ENCODE measurements around the gene PLIN3.

Gene PLIN3

DNA sequence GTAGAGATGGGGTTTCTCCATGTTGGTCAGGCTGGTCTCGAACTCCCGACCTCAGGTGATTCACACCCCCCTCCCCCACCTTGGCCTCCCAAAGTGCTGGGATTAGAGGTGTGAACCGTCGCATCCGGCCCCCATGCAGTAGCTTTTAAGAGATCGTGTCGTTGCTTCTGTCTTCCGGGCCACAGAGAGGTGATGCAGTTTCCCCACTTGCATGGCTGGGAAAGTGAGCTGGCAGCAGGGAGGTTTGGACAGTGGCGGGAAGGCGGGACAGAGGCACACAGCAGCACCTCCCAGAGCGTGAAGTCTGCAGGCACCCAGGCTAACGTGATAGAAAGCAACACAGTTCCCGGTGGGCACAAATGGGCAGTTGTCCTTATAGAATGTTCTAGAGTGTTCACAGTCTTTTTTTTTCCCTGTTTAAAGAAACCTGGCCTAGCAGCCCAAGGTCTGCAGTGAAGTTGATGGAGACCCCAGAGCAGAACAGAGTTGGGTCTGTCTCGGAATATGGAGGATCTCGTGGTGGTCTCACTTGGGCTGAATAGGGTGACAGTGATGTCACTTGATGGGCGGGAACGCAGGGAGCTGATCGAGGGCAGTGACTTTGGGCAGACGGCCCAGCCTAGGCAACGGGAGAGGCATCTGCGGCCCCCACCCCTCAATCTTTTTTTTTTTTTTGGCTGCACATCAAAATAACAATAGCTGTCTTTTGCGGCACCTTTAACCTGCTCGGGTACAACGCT is 46.7 kb upstream of the PLIN3 start:
- ATAC-seq: no peak
- TF ChIP-seq TCF4 (CRISPR knock-in tag; IDR thresholded peaks at IDR 0.05; ENCODE audit: borderline replicate concordance) (no peak), ZNF565 (CRISPR knock-in tag; conservative IDR thresholded peaks at IDR 0.05; ENCODE audit: low read depth) (no peak), GLIS3 (CRISPR knock-in tag; IDR thresholded peaks at IDR 0.05) (no peak)
- TF ChIP-seq, protein P1, sequence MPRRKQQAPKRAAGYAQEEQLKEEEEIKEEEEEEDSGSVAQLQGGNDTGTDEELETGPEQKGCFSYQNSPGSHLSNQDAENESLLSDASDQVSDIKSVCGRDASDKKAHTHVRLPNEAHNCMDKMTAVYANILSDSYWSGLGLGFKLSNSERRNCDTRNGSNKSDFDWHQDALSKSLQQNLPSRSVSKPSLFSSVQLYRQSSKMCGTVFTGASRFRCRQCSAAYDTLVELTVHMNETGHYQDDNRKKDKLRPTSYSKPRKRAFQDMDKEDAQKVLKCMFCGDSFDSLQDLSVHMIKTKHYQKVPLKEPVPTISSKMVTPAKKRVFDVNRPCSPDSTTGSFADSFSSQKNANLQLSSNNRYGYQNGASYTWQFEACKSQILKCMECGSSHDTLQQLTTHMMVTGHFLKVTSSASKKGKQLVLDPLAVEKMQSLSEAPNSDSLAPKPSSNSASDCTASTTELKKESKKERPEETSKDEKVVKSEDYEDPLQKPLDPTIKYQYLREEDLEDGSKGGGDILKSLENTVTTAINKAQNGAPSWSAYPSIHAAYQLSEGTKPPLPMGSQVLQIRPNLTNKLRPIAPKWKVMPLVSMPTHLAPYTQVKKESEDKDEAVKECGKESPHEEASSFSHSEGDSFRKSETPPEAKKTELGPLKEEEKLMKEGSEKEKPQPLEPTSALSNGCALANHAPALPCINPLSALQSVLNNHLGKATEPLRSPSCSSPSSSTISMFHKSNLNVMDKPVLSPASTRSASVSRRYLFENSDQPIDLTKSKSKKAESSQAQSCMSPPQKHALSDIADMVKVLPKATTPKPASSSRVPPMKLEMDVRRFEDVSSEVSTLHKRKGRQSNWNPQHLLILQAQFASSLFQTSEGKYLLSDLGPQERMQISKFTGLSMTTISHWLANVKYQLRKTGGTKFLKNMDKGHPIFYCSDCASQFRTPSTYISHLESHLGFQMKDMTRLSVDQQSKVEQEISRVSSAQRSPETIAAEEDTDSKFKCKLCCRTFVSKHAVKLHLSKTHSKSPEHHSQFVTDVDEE (CRISPR knock-in tag; IDR thresholded peaks at IDR 0.05): no peak
- TF ChIP-seq, protein P2, sequence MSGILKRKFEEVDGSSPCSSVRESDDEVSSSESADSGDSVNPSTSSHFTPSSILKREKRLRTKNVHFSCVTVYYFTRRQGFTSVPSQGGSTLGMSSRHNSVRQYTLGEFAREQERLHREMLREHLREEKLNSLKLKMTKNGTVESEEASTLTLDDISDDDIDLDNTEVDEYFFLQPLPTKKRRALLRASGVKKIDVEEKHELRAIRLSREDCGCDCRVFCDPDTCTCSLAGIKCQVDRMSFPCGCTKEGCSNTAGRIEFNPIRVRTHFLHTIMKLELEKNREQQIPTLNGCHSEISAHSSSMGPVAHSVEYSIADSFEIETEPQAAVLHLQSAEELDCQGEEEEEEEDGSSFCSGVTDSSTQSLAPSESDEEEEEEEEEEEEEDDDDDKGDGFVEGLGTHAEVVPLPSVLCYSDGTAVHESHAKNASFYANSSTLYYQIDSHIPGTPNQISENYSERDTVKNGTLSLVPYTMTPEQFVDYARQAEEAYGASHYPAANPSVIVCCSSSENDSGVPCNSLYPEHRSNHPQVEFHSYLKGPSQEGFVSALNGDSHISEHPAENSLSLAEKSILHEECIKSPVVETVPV (CRISPR knock-in tag; IDR thresholded peaks at IDR 0.05): no peak
- TF ChIP-seq, protein P3, sequence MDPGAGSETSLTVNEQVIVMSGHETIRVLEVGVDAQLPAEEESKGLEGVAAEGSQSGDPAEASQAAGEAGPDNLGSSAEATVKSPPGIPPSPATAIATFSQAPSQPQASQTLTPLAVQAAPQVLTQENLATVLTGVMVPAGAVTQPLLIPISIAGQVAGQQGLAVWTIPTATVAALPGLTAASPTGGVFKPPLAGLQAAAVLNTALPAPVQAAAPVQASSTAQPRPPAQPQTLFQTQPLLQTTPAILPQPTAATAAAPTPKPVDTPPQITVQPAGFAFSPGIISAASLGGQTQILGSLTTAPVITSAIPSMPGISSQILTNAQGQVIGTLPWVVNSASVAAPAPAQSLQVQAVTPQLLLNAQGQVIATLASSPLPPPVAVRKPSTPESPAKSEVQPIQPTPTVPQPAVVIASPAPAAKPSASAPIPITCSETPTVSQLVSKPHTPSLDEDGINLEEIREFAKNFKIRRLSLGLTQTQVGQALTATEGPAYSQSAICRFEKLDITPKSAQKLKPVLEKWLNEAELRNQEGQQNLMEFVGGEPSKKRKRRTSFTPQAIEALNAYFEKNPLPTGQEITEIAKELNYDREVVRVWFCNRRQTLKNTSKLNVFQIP (CRISPR knock-in tag; IDR thresholded peaks at IDR 0.05; ENCODE audit: borderline replicate concordance, low read depth): no peak

DNA sequence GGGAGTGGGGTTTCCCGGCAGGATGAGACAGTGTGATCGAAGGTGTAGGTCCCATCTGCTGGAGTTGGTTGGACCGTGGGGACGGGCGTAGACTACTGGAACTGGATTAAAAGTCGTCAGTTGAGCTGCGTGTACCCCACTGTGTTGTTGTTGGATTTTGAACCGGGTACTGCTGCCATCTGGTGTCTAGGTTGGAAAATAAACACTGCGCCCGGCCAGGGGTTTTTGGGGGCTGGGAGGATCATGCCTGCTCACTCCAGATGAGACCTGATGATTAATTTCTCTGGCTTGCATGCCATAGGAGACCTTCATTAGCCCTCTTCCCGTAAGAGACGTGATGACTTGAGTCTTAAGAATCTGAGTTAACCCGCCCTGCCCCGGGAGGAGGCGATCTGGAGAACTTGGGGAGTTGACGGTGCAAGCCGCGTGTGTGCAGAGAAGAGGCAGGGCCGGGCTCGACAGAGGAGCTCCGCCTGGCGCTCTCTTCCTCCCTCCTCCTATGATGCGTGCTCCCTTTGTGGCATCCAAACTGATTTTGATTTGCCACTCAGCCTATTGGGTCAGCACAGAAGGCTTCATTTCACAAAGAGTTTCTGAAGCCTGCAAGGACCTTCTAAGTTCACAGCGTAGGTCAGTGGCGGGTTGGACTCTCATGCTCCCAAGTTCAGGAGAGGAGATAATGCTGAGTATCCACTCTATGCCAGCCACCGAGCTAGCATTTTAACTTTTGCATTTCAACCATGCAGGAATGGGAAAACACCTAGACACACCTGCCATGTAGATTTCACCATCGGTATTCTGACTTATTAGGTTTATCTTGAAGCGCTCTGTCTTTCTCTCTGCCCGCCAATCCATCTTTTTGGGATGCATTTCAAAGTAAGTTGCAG is 44.6 kb upstream of the PLIN3 start:
- peak; percentile 80 for ATAC-seq

More for the DNA sequence above, 44.6 kb upstream of the PLIN3 start:
- TF ChIP-seq SNAI2 (CRISPR knock-in tag; IDR thresholded peaks at IDR 0.05): no peak
- TF ChIP-seq, protein P4, sequence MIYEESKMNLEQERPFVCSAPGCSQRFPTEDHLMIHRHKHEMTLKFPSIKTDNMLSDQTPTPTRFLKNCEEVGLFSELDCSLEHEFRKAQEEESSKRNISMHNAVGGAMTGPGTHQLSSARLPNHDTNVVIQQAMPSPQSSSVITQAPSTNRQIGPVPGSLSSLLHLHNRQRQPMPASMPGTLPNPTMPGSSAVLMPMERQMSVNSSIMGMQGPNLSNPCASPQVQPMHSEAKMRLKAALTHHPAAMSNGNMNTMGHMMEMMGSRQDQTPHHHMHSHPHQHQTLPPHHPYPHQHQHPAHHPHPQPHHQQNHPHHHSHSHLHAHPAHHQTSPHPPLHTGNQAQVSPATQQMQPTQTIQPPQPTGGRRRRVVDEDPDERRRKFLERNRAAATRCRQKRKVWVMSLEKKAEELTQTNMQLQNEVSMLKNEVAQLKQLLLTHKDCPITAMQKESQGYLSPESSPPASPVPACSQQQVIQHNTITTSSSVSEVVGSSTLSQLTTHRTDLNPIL (CRISPR knock-in tag; IDR thresholded peaks at IDR 0.05; ENCODE audit: low read depth): no peak
- no peak for TF ChIP-seq CSDC2 (CRISPR knock-in tag; IDR thresholded peaks at IDR 0.05)
- no peak for TF ChIP-seq ZNF565 (CRISPR knock-in tag; conservative IDR thresholded peaks at IDR 0.05; ENCODE audit: low read depth)
- TF ChIP-seq ZFP3 (CRISPR knock-in tag; IDR thresholded peaks at IDR 0.05): no peak
- TF ChIP-seq, protein P3 (CRISPR knock-in tag; IDR thresholded peaks at IDR 0.05; ENCODE audit: borderline replicate concordance, low read depth): no peak
- TF ChIP-seq BACH2 (CRISPR knock-in tag; IDR thresholded peaks at IDR 0.05; ENCODE audit: borderline replicate concordance): no peak
- no peak for TF ChIP-seq ZNF8 (CRISPR knock-in tag; IDR thresholded peaks at IDR 0.05)
- no peak for TF ChIP-seq OSR1 (CRISPR knock-in tag; IDR thresholded peaks at IDR 0.05)
- TF ChIP-seq ZC3H10 (CRISPR knock-in tag; IDR thresholded peaks at IDR 0.05): no peak
- no peak for TF ChIP-seq PPARA (CRISPR knock-in tag; IDR thresholded peaks at IDR 0.05; ENCODE audit: borderline replicate concordance)
- no peak for TF ChIP-seq TOX (CRISPR knock-in tag; IDR thresholded peaks at IDR 0.05; ENCODE audit: borderline replicate concordance)
- TF ChIP-seq ARNTL (CRISPR knock-in tag; IDR thresholded peaks at IDR 0.05; ENCODE audit: borderline replicate concordance, low read depth): no peak
- no peak for TF ChIP-seq ZNF70 (CRISPR knock-in tag; IDR thresholded peaks at IDR 0.05)
- TF ChIP-seq TCF4 (CRISPR knock-in tag; IDR thresholded peaks at IDR 0.05; ENCODE audit: borderline replicate concordance): no peak
- TF ChIP-seq, protein P1 (CRISPR knock-in tag; IDR thresholded peaks at IDR 0.05): no peak

Measured in SK-N-SH treated with all-trans-retinoic acid at 6 μM for 48 hours (cell line).